ENCODE results near the gene HOOK2.
A peak's percentile ranks its signal among the peaks of the same experiment; 100 is the strongest.

HOOK2 gene

GRCh38 chr19:12784394-12784870 is 9.1 kb upstream of the HOOK2 start:
- DNase-seq (ENCODE audit: extremely low read depth, insufficient read length), result no peak
- no peak overlapping the region for H3K4me3 ChIP-seq (replicated peaks; ENCODE audit: low read depth, low read length)
- H3K36me3 ChIP-seq (ENCODE audit: control insufficient read depth, insufficient read depth, low read length), result no peaks in the 10 kb centered on the region
- no peaks in the 10 kb centered on the region for H3K27me3 ChIP-seq (replicated peaks; ENCODE audit: control insufficient read depth, insufficient read depth, low read length)
- no peak for TF ChIP-seq CTCF (IDR thresholded peaks at IDR 0.05; ENCODE audit: insufficient read depth, low read length, poor library complexity, severe bottlenecking)

GRCh38 chr19:12783849-12784393 is 8.6 kb upstream of the HOOK2 start:
- Histone ChIP-seq H3K36me3 (ENCODE audit: control insufficient read depth, insufficient read depth, low read length) (no peaks in the 10 kb centered on the region), H3K27me3 (replicated peaks; ENCODE audit: control insufficient read depth, insufficient read depth, low read length) (no peaks in the 10 kb centered on the region), H3K4me3 (replicated peaks; ENCODE audit: low read depth, low read length) (no peak overlapping the region; the same call in 1 of the 2 replicates)
- DNase-seq (ENCODE audit: extremely low read depth, insufficient read length), result no peak
- no peak for TF ChIP-seq CTCF (IDR thresholded peaks at IDR 0.05; ENCODE audit: insufficient read depth, low read length, poor library complexity, severe bottlenecking)

- H3K36me3 ChIP-seq (ENCODE audit: control insufficient read depth, insufficient read depth, low read length), result no peaks in the 10 kb centered on the region
- TF ChIP-seq CTCF (IDR thresholded peaks at IDR 0.05; ENCODE audit: insufficient read depth, low read length, poor library complexity, severe bottlenecking), result no peak
- peak overlapping the region; percentile 57 for H3K4me3 ChIP-seq (replicated peaks; ENCODE audit: low read depth, low read length)
- no peaks in the 10 kb centered on the region for H3K27me3 ChIP-seq (replicated peaks; ENCODE audit: control insufficient read depth, insufficient read depth, low read length)
- DNase-seq (ENCODE audit: extremely low read depth, insufficient read length), result no peak
These were observed 8.0 kb upstream of the HOOK2 start for GRCh38 chr19:12783291-12783848.

- DNase-seq (ENCODE audit: extremely low read depth, insufficient read length), result peak; percentile 93
- Histone ChIP-seq H3K36me3 (ENCODE audit: control insufficient read depth, insufficient read depth, low read length) (no peaks in the 10 kb centered on the region), H3K27me3 (replicated peaks; ENCODE audit: control insufficient read depth, insufficient read depth, low read length) (no peaks in the 10 kb centered on the region), H3K4me3 (replicated peaks; ENCODE audit: low read depth, low read length) (peak overlapping the region; percentile 57)
- peak; percentile 14 for TF ChIP-seq CTCF (IDR thresholded peaks at IDR 0.05; ENCODE audit: insufficient read depth, low read length, poor library complexity, severe bottlenecking)
These were observed 7.3 kb upstream of the HOOK2 start for GRCh38 chr19:12782424-12783290.

- no peak for TF ChIP-seq CTCF (IDR thresholded peaks at IDR 0.05; ENCODE audit: insufficient read depth, low read length, poor library complexity, severe bottlenecking)
- H3K4me3 ChIP-seq (replicated peaks; ENCODE audit: low read depth, low read length), result peak overlapping the region; percentile 57
- H3K36me3 ChIP-seq (ENCODE audit: control insufficient read depth, insufficient read depth, low read length), result no peaks in the 10 kb centered on the region
- H3K27me3 ChIP-seq (replicated peaks; ENCODE audit: control insufficient read depth, insufficient read depth, low read length), result no peaks in the 10 kb centered on the region
- no peak for DNase-seq (ENCODE audit: extremely low read depth, insufficient read length)
These were observed 6.7 kb upstream of the HOOK2 start for GRCh38 chr19:12782174-12782423.
